ENCODE measurements around the gene VPS33A. TPM values are rescaled to one million over a fixed set of nuclear protein-coding genes. Genes with fewer than 3 reads are reported as not detected.

The VPS33A gene
- total RNA-seq: 10 to 100 TPM; 13.6 to 19.4 (median 15.1) TPM

DNA sequence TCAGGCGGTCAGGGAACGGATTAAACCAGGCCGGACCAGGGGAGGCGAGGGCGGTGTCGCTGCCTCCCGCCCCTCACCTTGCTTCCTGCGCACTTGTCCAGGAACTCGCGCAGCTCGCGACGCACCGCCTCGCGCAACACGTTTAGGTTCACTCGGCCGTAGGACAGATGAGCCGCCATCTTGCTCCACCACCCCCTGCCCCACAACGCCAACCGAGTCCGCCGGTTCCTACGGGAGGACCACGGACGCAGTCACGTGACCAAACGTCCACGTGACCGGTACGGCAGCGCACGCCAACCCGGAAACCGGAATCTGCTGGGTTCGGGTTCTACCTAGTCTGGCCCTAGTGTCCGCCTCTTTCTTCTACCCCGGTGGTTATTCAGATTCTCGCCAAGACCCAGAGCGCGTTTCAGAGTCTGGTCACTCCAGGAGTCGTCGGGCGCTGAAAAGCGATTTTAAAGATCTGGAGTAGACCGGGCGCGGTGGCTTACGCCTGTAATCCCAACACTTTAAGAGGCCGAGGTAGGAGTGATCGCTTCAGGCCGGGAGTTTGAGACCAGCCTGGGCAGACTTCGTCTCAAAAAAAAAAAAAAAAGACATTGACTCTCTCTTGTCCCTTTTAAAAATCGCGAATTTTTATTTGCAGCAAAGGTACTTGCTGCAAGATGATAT lies at the start of gene VPS33A:
TSS of gene VPS33A (minus strand) at position 265 of the 672 bp plus-strand sequence. CDS start at position 179, 86 bp downstream.
- DNase-seq (ENCODE audit: low spot score in 2 of 2): peak; percentile 98
- TF ChIP-seq POLR2AphosphoS5 (IDR thresholded peaks at IDR 0.05): peak; percentile 79 to 99 (median 97)
- TF ChIP-seq EP300 (IDR thresholded peaks at IDR 0.05): no peak
- TF ChIP-seq POLR2A (IDR thresholded peaks at IDR 0.05): peak in 1 of 2 donors; percentile 52
- TF ChIP-seq, protein P1, sequence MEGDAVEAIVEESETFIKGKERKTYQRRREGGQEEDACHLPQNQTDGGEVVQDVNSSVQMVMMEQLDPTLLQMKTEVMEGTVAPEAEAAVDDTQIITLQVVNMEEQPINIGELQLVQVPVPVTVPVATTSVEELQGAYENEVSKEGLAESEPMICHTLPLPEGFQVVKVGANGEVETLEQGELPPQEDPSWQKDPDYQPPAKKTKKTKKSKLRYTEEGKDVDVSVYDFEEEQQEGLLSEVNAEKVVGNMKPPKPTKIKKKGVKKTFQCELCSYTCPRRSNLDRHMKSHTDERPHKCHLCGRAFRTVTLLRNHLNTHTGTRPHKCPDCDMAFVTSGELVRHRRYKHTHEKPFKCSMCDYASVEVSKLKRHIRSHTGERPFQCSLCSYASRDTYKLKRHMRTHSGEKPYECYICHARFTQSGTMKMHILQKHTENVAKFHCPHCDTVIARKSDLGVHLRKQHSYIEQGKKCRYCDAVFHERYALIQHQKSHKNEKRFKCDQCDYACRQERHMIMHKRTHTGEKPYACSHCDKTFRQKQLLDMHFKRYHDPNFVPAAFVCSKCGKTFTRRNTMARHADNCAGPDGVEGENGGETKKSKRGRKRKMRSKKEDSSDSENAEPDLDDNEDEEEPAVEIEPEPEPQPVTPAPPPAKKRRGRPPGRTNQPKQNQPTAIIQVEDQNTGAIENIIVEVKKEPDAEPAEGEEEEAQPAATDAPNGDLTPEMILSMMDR (IDR thresholded peaks at IDR 0.05): no peak
- peaks cover 24% of the 10 kb centered on the region for H3K36me3 ChIP-seq
- no peaks in the 10 kb centered on the region for H3K9me3 ChIP-seq
- H3K27me3 ChIP-seq: no peaks in the 10 kb centered on the region
- H3K4me1 ChIP-seq: peaks cover 17% of the 10 kb centered on the region
- peak within 1 kb of the TSS; percentile 58 for H3K4me3 ChIP-seq
- 1% methylated on average over 18 of the region's 56 CpGs for WGBS
- peak within 1 kb of the TSS; percentile 78 for H3K27ac ChIP-seq

DNA sequence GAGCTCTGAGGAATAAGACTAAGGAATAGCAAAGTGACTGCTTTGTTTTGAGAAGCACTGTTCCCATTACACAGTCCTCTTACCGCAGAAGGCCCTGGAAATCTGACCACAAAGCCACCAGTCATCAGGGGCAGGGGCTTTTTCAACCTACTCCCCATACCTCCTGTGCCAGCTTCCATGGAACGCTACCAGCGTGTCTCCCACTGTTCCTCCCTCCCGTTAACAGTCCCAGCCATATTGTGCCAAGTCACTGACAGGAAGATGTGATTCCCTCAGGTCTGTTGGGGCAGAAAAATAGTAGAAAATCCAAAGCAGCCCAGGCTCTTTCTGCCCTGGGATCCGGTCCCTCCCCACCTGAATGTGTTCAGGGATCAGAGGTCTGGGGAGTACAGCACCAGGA lies 46.6 kb upstream of the VPS33A start:
- 87% methylated on average over 5 of the region's 5 CpGs for WGBS
- H3K4me3 ChIP-seq: no peak overlapping the region
- H3K36me3 ChIP-seq: peaks cover 83% of the 10 kb centered on the region
- H3K27ac ChIP-seq: no peak overlapping the region
- no peak for DNase-seq (ENCODE audit: low spot score in 2 of 2)
- H3K27me3 ChIP-seq: no peaks in the 10 kb centered on the region
- TF ChIP-seq, protein P1 (IDR thresholded peaks at IDR 0.05): no peak
- TF ChIP-seq EP300 (IDR thresholded peaks at IDR 0.05): no peak
- no peak for TF ChIP-seq POLR2AphosphoS5 (IDR thresholded peaks at IDR 0.05)
- TF ChIP-seq POLR2A (IDR thresholded peaks at IDR 0.05): no peak
- no peaks in the 10 kb centered on the region for H3K9me3 ChIP-seq
- no peaks in the 10 kb centered on the region for H3K4me1 ChIP-seq

GRCh38 chr12:122311696-122312095 lies 45.4 kb upstream of the VPS33A start:
- TF ChIP-seq POLR2AphosphoS5 (IDR thresholded peaks at IDR 0.05) (no peak), POLR2A (IDR thresholded peaks at IDR 0.05) (no peak), EP300 (IDR thresholded peaks at IDR 0.05) (no peak)
- TF ChIP-seq, protein P1 (IDR thresholded peaks at IDR 0.05): no peak
- no peak for DNase-seq (ENCODE audit: low spot score in 2 of 2)
- H3K4me3 ChIP-seq: no peak overlapping the region
- H3K36me3 ChIP-seq: peaks cover 81% of the 10 kb centered on the region
- no peaks in the 10 kb centered on the region for H3K9me3 ChIP-seq
- no peaks in the 10 kb centered on the region for H3K27me3 ChIP-seq
- 91% methylated on average over 5 of the region's 5 CpGs for WGBS
- no peak overlapping the region for H3K27ac ChIP-seq
- no peaks in the 10 kb centered on the region for H3K4me1 ChIP-seq

- DNase-seq (ENCODE audit: low spot score in 2 of 2): no peak
- H3K36me3 ChIP-seq: peaks cover 81% of the 10 kb centered on the region
- 84% methylated on average over 3 of the region's 3 CpGs for WGBS
These were observed 44.5 kb upstream of the VPS33A start for GRCh38 chr12:122310626-122311333.

More at GRCh38 chr12:122310626-122311333, 44.5 kb upstream of the VPS33A start:
- Histone ChIP-seq H3K9me3 (no peaks in the 10 kb centered on the region), H3K4me1 (no peaks in the 10 kb centered on the region), H3K27ac (no peak overlapping the region), H3K4me3 (no peak overlapping the region), H3K27me3 (no peaks in the 10 kb centered on the region)
- no peak for TF ChIP-seq POLR2AphosphoS5 (IDR thresholded peaks at IDR 0.05)
- TF ChIP-seq, protein P1 (IDR thresholded peaks at IDR 0.05): no peak
- TF ChIP-seq POLR2A (IDR thresholded peaks at IDR 0.05): no peak
- TF ChIP-seq EP300 (IDR thresholded peaks at IDR 0.05): no peak
